ENCODE measurements around the gene PRDM2. TPM values are rescaled to one million over a fixed set of nuclear protein-coding genes. Genes with fewer than 3 reads are reported as not detected.

PRDM2 gene
- total and polyA plus RNA-seq, 2 donors from 2014 or later: 8.2 to 42.6 TPM

GRCh38 chr1:13764588-13765332 is 64.8 kb downstream of the PRDM2 start:
- Histone ChIP-seq H3K27ac (ENCODE audit: low read depth in 2 of 2, low read length in 2 of 2) (no peak overlapping the region), H3K36me3 (ENCODE audit: control insufficient read depth in 2 of 3, insufficient read depth in 3 of 3, low read length in 3 of 3) (no peaks in the 10 kb centered on the region), H3K27me3 (ENCODE audit: control insufficient read depth, insufficient read depth, low read length) (no peaks in the 10 kb centered on the region), H3K4me3 (ENCODE audit: low read length in 3 of 3) (no peak overlapping the region), H3K4me1 (ENCODE audit: control insufficient read depth in 2 of 3, insufficient read depth in 2 of 3, low read depth in 1 of 3, low read length in 3 of 3) (peaks cover 0 to 9% (median 3%) of the 10 kb centered on the region in 3 donors), H3K9ac (ENCODE audit: low read length in 3 of 3) (no peak overlapping the region), H3K9me3 (ENCODE audit: control insufficient read depth in 2 of 3, insufficient read depth in 1 of 3, low read length in 3 of 3) (no peaks in the 10 kb centered on the region)
- FAIRE-seq (no peak), DNase-seq (peak in 1 of 5 donors; percentile 51)
- TF ChIP-seq, protein P1, sequence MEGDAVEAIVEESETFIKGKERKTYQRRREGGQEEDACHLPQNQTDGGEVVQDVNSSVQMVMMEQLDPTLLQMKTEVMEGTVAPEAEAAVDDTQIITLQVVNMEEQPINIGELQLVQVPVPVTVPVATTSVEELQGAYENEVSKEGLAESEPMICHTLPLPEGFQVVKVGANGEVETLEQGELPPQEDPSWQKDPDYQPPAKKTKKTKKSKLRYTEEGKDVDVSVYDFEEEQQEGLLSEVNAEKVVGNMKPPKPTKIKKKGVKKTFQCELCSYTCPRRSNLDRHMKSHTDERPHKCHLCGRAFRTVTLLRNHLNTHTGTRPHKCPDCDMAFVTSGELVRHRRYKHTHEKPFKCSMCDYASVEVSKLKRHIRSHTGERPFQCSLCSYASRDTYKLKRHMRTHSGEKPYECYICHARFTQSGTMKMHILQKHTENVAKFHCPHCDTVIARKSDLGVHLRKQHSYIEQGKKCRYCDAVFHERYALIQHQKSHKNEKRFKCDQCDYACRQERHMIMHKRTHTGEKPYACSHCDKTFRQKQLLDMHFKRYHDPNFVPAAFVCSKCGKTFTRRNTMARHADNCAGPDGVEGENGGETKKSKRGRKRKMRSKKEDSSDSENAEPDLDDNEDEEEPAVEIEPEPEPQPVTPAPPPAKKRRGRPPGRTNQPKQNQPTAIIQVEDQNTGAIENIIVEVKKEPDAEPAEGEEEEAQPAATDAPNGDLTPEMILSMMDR (IDR thresholded peaks at IDR 0.05; ENCODE audit: borderline replicate concordance, extremely low read depth, insufficient read depth): no peak
- intact Hi-C loops (cut with DNase I): no loop called here

DNA sequence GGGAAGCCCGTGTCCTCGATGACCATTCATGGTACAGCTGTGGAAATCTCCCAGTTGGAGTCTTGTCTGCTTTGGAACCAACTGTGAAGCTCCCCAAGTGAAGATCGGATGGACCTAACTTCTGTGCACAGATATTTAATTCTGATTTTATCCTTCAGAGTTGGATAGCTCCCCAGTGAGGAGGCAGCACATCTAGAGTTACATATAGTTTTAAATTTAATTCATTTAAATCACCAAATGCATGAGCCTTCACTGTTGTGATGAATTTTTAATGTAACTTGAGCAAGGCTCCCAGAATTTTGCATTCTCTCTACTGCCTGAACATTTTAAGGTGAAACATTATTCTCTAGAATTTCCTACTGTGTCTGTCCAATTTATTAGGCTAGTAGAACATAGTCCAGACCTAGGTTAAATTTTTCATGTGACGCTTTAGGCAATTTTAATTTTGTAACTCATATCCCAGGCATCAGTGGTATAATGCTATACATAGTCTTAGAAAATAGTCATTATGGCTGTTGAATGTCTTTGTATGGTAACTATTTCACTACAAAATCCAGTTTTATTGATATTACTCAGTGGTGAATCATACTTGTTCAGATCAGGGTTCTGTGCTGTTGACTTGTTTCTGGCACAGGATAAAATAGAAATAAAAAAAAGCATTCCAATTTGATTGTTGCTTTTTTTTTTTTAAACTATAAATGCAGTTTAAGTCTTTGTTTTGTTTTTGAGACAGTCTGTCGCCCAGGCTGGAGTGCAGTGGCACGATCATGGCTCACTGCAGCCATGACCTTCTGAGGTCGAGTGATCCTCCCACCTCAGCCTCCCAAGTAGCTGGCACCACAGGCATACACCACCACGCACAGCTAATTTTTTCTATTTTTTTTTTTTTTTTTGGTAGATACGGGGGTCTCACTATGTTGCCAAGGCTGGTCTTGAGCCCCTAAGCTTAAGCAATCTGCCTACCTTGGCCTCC is 66.9 kb downstream of the PRDM2 start:
- FAIRE-seq: no peak

GRCh38 chr1:13769212-13769611 is 69.2 kb downstream of the PRDM2 start:
- peaks cover 0 to 3% (median 0%) of the 10 kb centered on the region in 3 donors for H3K4me1 ChIP-seq (ENCODE audit: control insufficient read depth in 2 of 3, insufficient read depth in 2 of 3, low read depth in 1 of 3, low read length in 3 of 3)
- H3K27ac ChIP-seq (ENCODE audit: low read depth in 2 of 2, low read length in 2 of 2): no peak overlapping the region
- no peak overlapping the region for H3K4me3 ChIP-seq (ENCODE audit: low read length in 3 of 3)
- FAIRE-seq: no peak
- no peak for DNase-seq
- intact Hi-C loops (cut with DNase I): no loop called here
- no peaks in the 10 kb centered on the region for H3K27me3 ChIP-seq (ENCODE audit: control insufficient read depth, insufficient read depth, low read length)
- no peak overlapping the region for H3K9ac ChIP-seq (ENCODE audit: low read length in 3 of 3)
- no peaks in the 10 kb centered on the region for H3K9me3 ChIP-seq (ENCODE audit: control insufficient read depth in 2 of 3, insufficient read depth in 1 of 3, low read length in 3 of 3)
- peaks cover 0 to 2% (median 0%) of the 10 kb centered on the region in 3 donors for H3K36me3 ChIP-seq (ENCODE audit: control insufficient read depth in 2 of 3, insufficient read depth in 3 of 3, low read length in 3 of 3)
- TF ChIP-seq, protein P1 (IDR thresholded peaks at IDR 0.05; ENCODE audit: borderline replicate concordance, extremely low read depth, insufficient read depth): no peak

More for the DNA sequence above, 66.9 kb downstream of the PRDM2 start:
- Histone ChIP-seq H3K9me3 (ENCODE audit: control insufficient read depth in 2 of 3, insufficient read depth in 1 of 3, low read length in 3 of 3) (no peaks in the 10 kb centered on the region), H3K36me3 (ENCODE audit: control insufficient read depth in 2 of 3, insufficient read depth in 3 of 3, low read length in 3 of 3) (peaks cover 0 to 2% (median 0%) of the 10 kb centered on the region in 3 donors), H3K4me3 (ENCODE audit: low read length in 3 of 3) (no peak overlapping the region), H3K9ac (ENCODE audit: low read length in 3 of 3) (no peak overlapping the region), H3K27ac (ENCODE audit: low read depth in 2 of 2, low read length in 2 of 2) (no peak overlapping the region), H3K27me3 (ENCODE audit: control insufficient read depth, insufficient read depth, low read length) (no peaks in the 10 kb centered on the region), H3K4me1 (ENCODE audit: control insufficient read depth in 2 of 3, insufficient read depth in 2 of 3, low read depth in 1 of 3, low read length in 3 of 3) (peaks cover 0 to 7% (median 0%) of the 10 kb centered on the region in 3 donors)
- no peak for DNase-seq
- TF ChIP-seq, protein P1 (IDR thresholded peaks at IDR 0.05; ENCODE audit: borderline replicate concordance, extremely low read depth, insufficient read depth): no peak
- intact Hi-C loops (cut with DNase I): no loop called here
